Tibial nerve (tissue), 4 donors: ENCODE measurements around the gene GRIK4. TPM values are rescaled to one million over a fixed set of nuclear protein-coding genes. Genes with fewer than 3 reads are reported as not detected.

Source experiments
- DNase-seq, 2 donors: peaks; one replicate each; pipeline ENCODE4 v3.0.0-alpha.2; 2019; ENCODE audit warnings: low spot score in 2 of 2
- H3K27ac ChIP-seq, 4 donors: fragments of 200-600 bp; sonication (generic) in 3 of 4; one replicate each; pipeline ENCODE4 v1.5.1; 2017 to 2019; ENCODE audit warnings: mild to moderate bottlenecking in 1 of 4
- H3K27me3 ChIP-seq, 2 donors: fragments of 200-600 bp; sonication (generic) in 1 of 2; one replicate each; pipeline versions ENCODE4 v1.5.1 to v1.6.0; 2017 to 2019
- H3K36me3 ChIP-seq, 3 donors: fragments of 200-600 bp; sonication (generic); one replicate each; pipeline ENCODE4 v1.5.1; 2018 to 2019
- H3K4me1 ChIP-seq, 4 donors: fragments of 200-600 bp; sonication (generic) in 3 of 4; one replicate each; pipeline ENCODE4 v1.5.1; 2017 to 2019
- H3K4me3 ChIP-seq, 4 donors: fragments of 200-600 bp; sonication (generic) in 3 of 4; one replicate each; pipeline ENCODE4 v1.5.1; 2017 to 2019; ENCODE audit warnings: mild to moderate bottlenecking in 1 of 4, moderate library complexity in 1 of 4
- H3K9me3 ChIP-seq, 4 donors: fragments of 200-600 bp; sonication (generic) in 3 of 4; one replicate each; pipeline ENCODE4 v1.5.1; 2017 to 2019
- EP300 ChIP-seq, 2 donors: sonication (generic); formaldehyde crosslinking; IDR thresholded peaks; one replicate each; pipeline ENCODE4 v1.6.1; 2017; ENCODE audit warnings: antibody characterized with exemption in 2 of 2, mild to moderate bottlenecking in 1 of 2
- POLR2A ChIP-seq, 2 donors: fragments of 450-650 bp; IDR thresholded peaks; one replicate each; pipeline ENCODE4 v1.6.1; 2017; ENCODE audit warnings: antibody characterized with exemption in 2 of 2, mild to moderate bottlenecking in 2 of 2, moderate library complexity in 2 of 2
- WGBS, 2 donors: methylation state at CpG; one replicate each; pipeline ENCODE4 v1.1.5; 2018; 5-methylcytosine and 5-hydroxymethylcytosine counted together
- total RNA-seq, 4 donors: library from RNA; depleted of rRNA; stranded (reverse); fragments of >200 nt; gene quantifications; one replicate each; pipeline ENCODE4 v1.1.0, GENCODE V29; 2016
- TF ChIP-seq, protein P1 (sequence below), 5 experiments: fragments of 200-600 bp in 3 of 5; fragments of 450-650 bp in 2 of 5; sonication (generic) in 3 of 5; IDR thresholded peaks; one replicate each; pipeline ENCODE4 v1.5.1; 2016 to 2019; ENCODE audit warnings: antibody characterized with exemption in 5 of 5, mild to moderate bottlenecking in 3 of 5, moderate library complexity in 2 of 5

GRIK4 gene
- total RNA-seq, 4 donors from 2014 or later, result 0.22 to 0.98 TPM; not detected in 2

DNA sequence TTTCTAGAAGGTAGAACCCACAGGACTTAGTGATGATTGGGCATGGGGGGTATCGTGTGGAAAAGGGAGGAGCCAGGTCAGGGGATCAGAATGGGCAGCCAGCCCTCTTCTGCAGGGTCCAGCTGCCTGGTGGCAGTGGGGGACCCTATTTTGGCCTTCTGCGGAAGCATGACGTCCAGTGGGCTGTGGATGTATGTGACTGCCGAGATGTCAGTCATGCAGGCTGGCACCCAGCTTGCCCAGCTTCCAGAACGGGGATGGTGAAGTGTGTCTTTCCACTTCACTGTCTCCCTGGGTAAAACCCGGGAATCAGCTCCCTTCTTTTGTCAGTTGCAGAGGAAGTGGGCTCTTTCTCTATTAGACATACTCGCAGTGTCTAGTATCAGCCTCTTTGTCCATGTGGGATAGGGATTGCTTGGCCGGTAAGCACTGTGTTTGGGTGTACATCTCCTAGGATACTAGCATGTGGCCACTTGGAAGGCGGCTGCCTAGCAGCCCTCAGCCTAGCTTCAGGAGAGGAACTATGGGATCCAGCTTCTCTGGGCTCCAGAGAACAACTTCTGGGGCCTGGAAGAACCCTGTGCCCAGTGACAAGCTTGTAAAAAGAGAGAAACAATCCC, 51.4 kb downstream of the GRIK4 start:
- H3K27ac ChIP-seq, result peak overlapping the region in 2 of 4 donors; percentile 77 to 90

DNA sequence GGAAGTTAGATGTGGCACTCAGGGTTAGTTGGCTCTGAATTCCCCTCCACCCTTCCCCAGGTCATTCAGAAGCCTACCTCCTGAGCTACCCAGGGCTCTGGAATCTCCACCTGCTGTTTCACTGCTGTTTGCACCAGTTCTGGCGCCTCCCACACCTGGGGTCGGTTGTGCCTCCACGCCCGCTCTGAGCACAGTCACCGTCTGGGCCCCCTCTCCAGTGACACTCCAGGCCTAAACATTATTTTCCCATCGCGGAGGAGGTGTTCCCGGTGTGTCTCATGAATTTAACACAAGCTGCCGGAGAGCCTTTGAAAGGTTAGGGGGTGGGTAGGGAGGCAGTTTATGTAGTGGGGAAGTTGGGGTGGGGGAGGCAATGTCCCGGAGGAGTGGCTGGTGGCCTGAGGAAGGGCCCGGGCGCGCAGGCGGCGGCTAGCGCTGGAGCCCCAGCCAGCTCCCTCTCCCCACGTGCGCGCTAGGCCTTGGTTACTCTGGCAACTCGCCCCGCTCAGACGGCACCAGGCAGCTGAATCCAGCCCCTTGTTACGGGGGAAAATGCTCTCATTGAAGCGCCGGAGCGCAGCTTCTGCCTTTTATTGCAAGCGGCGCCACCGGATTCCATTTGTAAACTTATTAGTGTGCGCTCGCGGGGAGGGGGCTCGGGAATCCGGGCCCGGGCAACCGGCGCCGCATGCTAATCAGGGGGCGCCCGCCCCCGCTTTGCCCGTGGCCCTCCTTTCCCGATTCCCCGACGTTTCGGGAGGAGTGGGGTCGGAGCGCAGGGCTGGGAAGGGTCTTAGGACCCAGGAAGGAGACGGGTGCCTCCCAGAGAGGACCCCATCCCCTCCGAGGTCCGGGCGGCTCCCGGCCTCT, 52.4 kb downstream of the GRIK4 start:
- Histone ChIP-seq H3K9me3 (no peaks in the 10 kb centered on the region), H3K4me3 (peak overlapping the region; percentile 20 to 54 (median 32)), H3K36me3 (no peaks in the 10 kb centered on the region), H3K4me1 (peaks cover 0 to 30% (median 11%) of the 10 kb centered on the region in 4 donors), H3K27me3 (peaks cover 0 to 9% of the 10 kb centered on the region in 2 donors), H3K27ac (peak overlapping the region; percentile 43 to 90 (median 70))
- TF ChIP-seq, protein P1, sequence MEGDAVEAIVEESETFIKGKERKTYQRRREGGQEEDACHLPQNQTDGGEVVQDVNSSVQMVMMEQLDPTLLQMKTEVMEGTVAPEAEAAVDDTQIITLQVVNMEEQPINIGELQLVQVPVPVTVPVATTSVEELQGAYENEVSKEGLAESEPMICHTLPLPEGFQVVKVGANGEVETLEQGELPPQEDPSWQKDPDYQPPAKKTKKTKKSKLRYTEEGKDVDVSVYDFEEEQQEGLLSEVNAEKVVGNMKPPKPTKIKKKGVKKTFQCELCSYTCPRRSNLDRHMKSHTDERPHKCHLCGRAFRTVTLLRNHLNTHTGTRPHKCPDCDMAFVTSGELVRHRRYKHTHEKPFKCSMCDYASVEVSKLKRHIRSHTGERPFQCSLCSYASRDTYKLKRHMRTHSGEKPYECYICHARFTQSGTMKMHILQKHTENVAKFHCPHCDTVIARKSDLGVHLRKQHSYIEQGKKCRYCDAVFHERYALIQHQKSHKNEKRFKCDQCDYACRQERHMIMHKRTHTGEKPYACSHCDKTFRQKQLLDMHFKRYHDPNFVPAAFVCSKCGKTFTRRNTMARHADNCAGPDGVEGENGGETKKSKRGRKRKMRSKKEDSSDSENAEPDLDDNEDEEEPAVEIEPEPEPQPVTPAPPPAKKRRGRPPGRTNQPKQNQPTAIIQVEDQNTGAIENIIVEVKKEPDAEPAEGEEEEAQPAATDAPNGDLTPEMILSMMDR (IDR thresholded peaks at IDR 0.05), result no peak
- TF ChIP-seq EP300 (IDR thresholded peaks at IDR 0.05) (peak in 1 of 2 donors; percentile 19), POLR2A (IDR thresholded peaks at IDR 0.05) (no peak)
- DNase-seq, result peak in 1 of 2 donors; percentile 50
- 14 to 26% methylated on average over 26 to 44 of the region's 53 CpGs for WGBS, 2 donors

More for the DNA sequence above, 51.4 kb downstream of the GRIK4 start:
- Histone ChIP-seq H3K36me3 (no peaks in the 10 kb centered on the region), H3K4me1 (peaks cover 0 to 30% (median 11%) of the 10 kb centered on the region in 4 donors), H3K4me3 (no peak overlapping the region), H3K27me3 (peaks cover 0 to 9% of the 10 kb centered on the region in 2 donors), H3K9me3 (no peaks in the 10 kb centered on the region)
- no peak for DNase-seq
- WGBS, 2 donors, result 70 to 71% methylated on average over 9 of the region's 9 CpGs
- no peak for TF ChIP-seq EP300 (IDR thresholded peaks at IDR 0.05)

DNA sequence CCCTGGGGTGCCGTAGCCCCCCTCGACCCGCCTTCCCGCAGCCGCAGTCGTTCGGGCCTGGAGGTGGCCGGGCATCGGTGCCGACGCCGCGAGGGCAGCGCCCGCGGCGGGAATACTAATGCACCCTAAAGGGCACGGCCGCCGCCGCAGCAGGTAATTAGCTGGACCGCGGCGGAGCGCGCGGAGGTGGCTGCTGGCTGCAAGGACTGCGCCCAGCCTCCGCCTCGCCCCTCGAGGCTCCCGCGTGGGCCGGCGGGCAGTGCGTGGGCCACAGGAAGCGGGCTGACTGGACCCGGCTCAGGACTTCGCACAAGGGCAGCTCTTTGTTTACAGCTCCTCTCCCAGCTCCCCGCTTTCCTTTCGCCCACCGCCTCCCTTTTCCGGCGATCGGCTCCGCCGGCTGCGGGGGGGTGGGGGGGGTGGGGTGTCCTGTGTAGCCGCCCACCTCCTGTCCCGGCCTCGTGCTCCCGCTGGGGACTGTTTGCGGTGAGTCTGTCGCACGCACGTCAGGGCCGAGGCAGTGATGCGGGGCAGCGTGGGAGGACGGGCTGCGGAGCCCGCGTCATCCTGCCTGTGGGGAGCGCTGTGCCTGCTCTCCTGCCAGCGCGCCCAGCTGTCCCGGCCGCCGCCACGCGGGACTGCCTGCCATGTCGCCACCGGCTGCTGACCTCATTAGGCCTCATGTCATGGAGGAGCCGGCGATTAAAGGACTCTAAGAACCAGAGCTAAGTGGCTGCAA, 53.2 kb downstream of the GRIK4 start:
- H3K4me3 ChIP-seq, result peak overlapping the region; percentile 20 to 54 (median 32)
- H3K27me3 ChIP-seq, result peaks cover 0 to 9% of the 10 kb centered on the region in 2 donors
- peaks cover 0 to 30% (median 11%) of the 10 kb centered on the region in 4 donors for H3K4me1 ChIP-seq
- no peaks in the 10 kb centered on the region for H3K9me3 ChIP-seq
- H3K36me3 ChIP-seq, result no peaks in the 10 kb centered on the region
- WGBS, 2 donors, result 0 to 2% methylated on average over 47 of the region's 75 CpGs
- TF ChIP-seq EP300 (IDR thresholded peaks at IDR 0.05), result peak in 1 of 2 donors; percentile 20
- TF ChIP-seq, protein P1 (IDR thresholded peaks at IDR 0.05), result peak in 1 of 5 experiments; percentile 17
- TF ChIP-seq POLR2A (IDR thresholded peaks at IDR 0.05), result no peak
- no peak for DNase-seq
- peak overlapping the region; percentile 43 to 90 (median 70) for H3K27ac ChIP-seq

DNA sequence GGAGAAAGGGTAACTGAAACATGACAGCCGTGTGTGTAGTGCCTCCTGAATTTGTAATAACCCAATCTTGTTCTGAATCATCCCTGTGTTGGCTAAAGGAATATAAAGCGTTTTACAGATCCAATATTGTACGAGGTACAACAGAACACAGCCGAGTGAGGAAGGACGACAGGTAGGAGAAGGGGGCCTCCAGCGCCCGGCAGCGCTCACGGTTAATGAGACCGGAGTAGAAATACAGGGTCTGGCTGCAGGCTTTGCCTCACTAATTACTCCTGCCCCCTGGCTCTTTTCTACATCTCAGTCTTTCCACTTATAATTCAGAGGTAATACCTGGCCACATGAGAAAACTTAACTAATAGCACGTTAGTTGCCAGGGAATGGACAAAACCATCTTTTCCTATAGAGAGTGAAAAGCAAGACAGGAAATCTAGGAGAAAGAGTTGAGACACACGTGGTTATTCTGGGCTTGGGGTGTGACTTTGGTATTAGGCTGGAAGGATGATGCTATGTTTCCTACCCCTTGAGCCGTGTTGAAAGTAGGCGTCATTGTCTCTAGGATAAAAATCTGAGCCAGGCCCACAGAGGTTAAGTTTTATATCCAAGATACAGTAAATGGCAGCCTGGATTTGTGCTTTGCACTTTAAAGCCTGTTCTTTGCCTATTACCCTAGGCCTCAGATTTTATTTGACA, 54.1 kb downstream of the GRIK4 start:
- TF ChIP-seq, protein P1 (IDR thresholded peaks at IDR 0.05), result no peak
- TF ChIP-seq POLR2A (IDR thresholded peaks at IDR 0.05) (no peak), EP300 (IDR thresholded peaks at IDR 0.05) (no peak)
- no peak for DNase-seq
- Histone ChIP-seq H3K4me1 (peaks cover 0 to 30% (median 11%) of the 10 kb centered on the region in 4 donors), H3K9me3 (no peaks in the 10 kb centered on the region), H3K27ac (peak overlapping the region in 2 of 4 donors; percentile 63 to 77), H3K4me3 (peak overlapping the region in 1 of 4 donors; percentile 54), H3K36me3 (no peaks in the 10 kb centered on the region), H3K27me3 (peaks cover 0 to 9% of the 10 kb centered on the region in 2 donors)
- 81 to 86% methylated on average over 14 of the region's 14 CpGs for WGBS, 2 donors

DNA sequence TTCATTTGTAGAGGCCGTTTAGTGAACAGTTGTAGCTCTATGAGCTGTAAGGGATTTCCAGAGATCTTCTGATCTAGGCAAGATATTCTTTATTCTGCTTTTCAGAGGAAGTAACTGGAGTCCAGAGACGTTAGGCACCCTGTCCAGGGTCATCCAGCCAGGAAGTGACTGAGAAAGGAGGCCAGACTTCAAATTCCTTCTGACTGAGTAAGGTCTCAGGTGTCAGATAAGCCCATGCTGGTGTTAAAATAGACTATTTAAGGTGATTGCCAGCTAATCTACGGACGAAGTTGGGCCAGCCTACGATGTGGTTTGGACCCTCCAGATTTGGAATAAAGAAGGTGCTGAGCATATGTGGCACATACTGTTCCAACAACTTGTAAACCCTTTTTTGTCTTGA, 54.6 kb downstream of the GRIK4 start:
- H3K4me3 ChIP-seq, result no peak overlapping the region
- WGBS, 2 donors, result 51 to 54% methylated on average over 5 of the region's 5 CpGs
- H3K36me3 ChIP-seq, result no peaks in the 10 kb centered on the region
- peaks cover 0 to under 1% (median 0%) of the 10 kb centered on the region in 4 donors for H3K9me3 ChIP-seq
- H3K27ac ChIP-seq, result peak overlapping the region in 1 of 4 donors; percentile 63
- peaks cover 0 to 30% (median 11%) of the 10 kb centered on the region in 4 donors for H3K4me1 ChIP-seq
- TF ChIP-seq EP300 (IDR thresholded peaks at IDR 0.05) (no peak), POLR2A (IDR thresholded peaks at IDR 0.05) (no peak)
- TF ChIP-seq, protein P1 (IDR thresholded peaks at IDR 0.05), result no peak
- no peak for DNase-seq
- peaks cover 0 to 9% of the 10 kb centered on the region in 2 donors for H3K27me3 ChIP-seq
